Measurements from ENCODE around the gene SPEF2.

- TF ChIP-seq CTCF (IDR thresholded peaks at IDR 0.05), result no peak
- TF ChIP-seq POLR2AphosphoS5 (IDR thresholded peaks at IDR 0.05), result no peak
- no peak for TF ChIP-seq POLR2A (IDR thresholded peaks at IDR 0.05)
Measured at GRCh38 chr5:35640623-35641022, 23.0 kb downstream of the SPEF2 start.
